GM10248 (cell line): ENCODE measurements around the gene LRP8.

ENCODE experiments used
- CTCF ChIA-PET: fragments of 300-600 bp; sonication (Branson Sonifier 250); formaldehyde crosslinking; extraction: SDS; loops from one replicate; lab custom pipeline; 2021; ENCODE audit warnings: antibody characterized with exemption; lab: Yijun Ruan, JAX
- POLR2A ChIA-PET: fragments of 350-650 bp; sonication (Branson Sonifier 250); formaldehyde crosslinking; extraction: SDS; loops from one replicate; lab custom pipeline; 2020; ENCODE audit warnings: antibody characterized with exemption; lab: Yijun Ruan, JAX
- DNase-seq: peaks from one replicate; pipeline ENCODE4 v3.0.0; 2012; ENCODE audit errors: extremely low spot score
- CTCF ChIP-seq: IDR thresholded peaks from 2 replicates; pipeline ENCODE4 v1.5.1; 2012; ENCODE audit warnings: mild to moderate bottlenecking, low read depth; ENCODE audit errors: extremely low read depth, missing control alignments, control extremely low read depth

The LRP8 gene

GRCh38 chr1:53341521-53341895, 13.6 kb upstream of the LRP8 start:
- DNase-seq, result no peak
- CTCF ChIA-PET, result no interaction called here
- POLR2A ChIA-PET, result no interaction called here
- TF ChIP-seq CTCF, result no peak

GRCh38 chr1:53340660-53341520, 13.0 kb upstream of the LRP8 start:
- TF ChIP-seq CTCF, result no peak
- DNase-seq, result no peak
- CTCF ChIA-PET, result interaction anchor here (0.9 to 1.1 kb wide), 2 partner anchors 28 to 52 kb away, joined by 3 read pairs; no protein-coding TSS in a partner anchor
- POLR2A ChIA-PET, result no interaction called here

GRCh38 chr1:53339736-53340635, 12.1 kb upstream of the LRP8 start:
- no peak for TF ChIP-seq CTCF
- no peak for DNase-seq
- POLR2A ChIA-PET, result no interaction called here
- CTCF ChIA-PET, result interaction anchor here (0.9 to 1.1 kb wide), 2 partner anchors 29 to 53 kb away, joined by 3 read pairs; no protein-coding TSS in a partner anchor

- ChIA-PET POLR2A (no interaction called here), CTCF (no interaction called here)
- DNase-seq, result no peak
- no peak for TF ChIP-seq CTCF
Measured at GRCh38 chr1:53338423-53338822, 10.6 kb upstream of the LRP8 start.

GRCh38 chr1:53337499-53337898, 9.6 kb upstream of the LRP8 start:
- TF ChIP-seq CTCF, result no peak
- POLR2A ChIA-PET, result no interaction called here
- no peak for DNase-seq
- CTCF ChIA-PET, result interaction anchor here (1.0 kb wide), 1 partner anchor 8 kb away, joined by 3 read pairs; no protein-coding TSS in a partner anchor

GRCh38 chr1:53336146-53336545, 8.3 kb upstream of the LRP8 start:
- no peak for DNase-seq
- ChIA-PET CTCF (interaction anchor here (1.1 to 2.5 kb wide), 4 partner anchors 8 to 59 kb away, joined by 3 to 13 read pairs (median 3); no protein-coding TSS in a partner anchor), POLR2A (no interaction called here)
- TF ChIP-seq CTCF, result no peak
